ENCODE data around the gene MXI1.

MXI1 gene

DNA sequence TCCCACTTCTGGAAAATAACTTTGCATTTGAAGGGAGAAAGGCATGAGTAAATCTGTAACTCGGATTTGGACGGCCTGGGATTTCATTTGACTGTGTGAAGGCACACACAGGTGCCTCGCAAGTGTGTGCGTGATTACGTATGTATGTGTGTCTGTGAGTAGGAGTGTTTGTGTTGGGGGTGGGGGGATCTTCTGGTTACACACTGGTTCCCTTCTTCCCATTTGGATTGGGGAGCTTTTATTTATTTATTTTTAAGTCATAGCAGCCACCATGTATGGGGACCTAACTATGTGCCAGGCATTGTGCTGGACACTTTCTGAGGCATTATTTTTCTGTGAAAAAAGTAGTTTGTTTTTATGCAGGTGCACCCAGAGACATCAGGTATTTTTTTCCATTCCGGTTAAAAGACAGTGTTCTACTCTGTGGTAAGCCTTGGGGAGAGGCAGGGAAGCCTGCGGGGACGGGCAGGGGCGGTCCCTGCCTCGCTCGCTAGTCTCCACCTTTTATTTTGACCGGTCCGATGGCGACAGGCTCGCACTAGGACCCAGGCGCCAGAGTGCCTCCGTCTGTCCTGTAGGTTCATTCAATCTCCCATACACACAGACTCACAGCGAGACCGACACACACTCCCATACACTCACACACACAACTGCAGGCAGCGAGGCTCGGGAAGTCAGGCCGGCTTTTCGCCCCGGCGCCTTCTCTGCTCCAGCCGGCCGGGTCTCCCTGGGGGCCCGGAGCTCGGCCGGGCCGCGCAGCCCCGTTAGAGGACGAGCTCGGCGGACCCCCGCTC lies at the start of gene MXI1:
Gene MXI1, plus strand, starts transcription at position 595 of the 794 bp plus-strand sequence. CDS start 204 bp downstream, outside the sequence.
- DNase-seq: no peak

DNA sequence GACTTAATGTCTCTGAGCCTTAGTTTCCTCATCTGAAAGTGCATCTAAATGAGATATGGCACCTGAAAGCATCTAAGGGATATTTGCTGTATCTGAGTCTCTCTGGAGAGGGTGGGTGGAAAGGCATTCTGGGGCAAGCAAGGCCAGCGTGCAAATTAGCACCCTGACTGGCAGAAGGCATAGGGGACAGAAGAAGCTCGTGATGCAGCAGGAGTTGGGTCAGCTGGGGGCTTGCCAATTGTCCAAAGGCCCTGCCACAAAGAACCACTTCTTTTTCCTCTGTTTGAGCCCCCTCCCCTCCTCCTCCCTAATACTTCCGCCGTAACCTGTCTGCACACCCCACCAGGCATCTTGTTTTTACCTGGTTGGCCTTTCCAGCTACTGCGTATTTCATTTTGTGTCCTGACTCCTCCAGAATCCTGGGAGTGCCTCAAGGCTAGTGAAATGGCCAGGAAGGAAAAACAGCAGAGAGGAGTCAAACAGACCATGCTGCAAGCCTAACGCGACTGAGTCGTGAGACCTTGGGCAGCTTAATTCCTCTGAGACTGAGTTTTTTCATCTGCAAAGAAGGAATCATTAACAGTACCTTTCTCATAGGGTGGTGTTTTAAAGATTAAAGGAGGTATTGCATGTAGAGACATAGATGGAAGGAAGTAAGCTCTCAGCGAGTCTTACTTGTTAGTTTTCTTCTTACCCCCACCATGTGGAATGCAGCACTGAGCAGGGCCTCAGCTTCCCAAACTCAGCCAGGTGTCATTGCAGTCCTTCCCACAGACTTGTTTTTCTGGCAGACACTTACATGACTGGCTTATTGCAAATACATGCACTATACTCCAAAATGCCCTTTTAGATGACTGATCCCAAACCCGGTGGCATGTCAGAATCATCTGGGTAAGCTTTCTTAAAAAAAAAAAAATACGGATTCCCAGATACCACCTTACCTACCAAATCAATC lies 49.1 kb upstream of the MXI1 start:
- DNase-seq: no peak

DNA sequence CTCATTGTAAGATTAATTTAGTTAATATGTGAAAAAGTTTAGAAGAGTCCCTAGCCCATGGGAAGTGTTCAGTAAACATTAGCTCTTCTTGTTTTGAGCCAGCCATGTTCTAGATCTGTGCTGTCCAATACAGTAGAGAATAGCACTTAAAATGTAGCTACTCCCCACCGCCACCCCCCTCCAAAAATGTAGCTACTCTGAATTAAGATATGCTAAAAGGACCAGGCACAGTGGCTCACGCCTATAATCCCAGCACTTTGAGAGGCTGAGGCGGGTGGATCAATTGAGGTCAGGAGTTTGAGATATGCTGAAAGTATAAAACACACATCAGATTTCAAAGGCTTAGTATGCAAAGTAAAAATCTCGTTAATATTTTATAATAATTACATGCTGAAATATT lies 47.3 kb upstream of the MXI1 start:
- no peak for DNase-seq

DNA sequence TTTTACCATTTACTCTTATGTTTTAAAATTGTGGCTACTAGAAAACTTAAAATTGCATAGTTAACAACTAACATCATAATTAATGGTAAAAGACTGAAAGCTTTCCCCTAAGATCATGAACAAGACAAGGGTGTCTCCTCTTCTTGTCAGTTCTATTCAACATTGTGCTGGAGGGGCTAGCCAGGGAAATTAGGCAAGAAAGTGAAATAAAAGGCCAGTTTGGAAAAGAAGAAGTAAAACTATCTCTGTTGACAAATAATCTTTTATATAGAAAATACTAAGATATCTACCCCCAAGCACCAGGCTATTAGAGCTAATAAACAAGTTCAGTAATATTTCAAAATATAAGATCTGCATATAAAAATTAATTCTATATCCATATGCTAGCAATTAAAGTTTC lies 46.9 kb upstream of the MXI1 start:
- DNase-seq: no peak

DNA sequence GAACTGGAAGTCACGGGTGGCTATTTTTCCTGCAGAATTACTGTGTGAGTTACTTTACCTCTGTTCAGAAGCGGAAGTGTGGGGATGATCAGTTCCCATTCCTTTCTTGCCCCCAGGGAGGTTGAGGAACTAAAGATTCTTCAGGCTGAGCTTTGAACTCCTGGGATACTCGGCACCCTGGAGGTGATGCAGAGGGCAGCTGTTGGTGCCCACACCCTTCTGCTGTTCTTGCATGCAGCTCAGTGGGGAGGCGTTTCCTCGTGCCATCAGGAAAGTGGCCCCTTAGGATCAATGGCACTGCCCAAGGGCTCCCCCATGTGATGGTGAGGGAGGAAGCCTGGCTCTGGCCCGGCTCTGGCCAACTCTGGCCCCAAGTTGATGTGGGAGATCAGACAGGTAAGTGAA lies 44.7 kb upstream of the MXI1 start:
- no peak for DNase-seq

DNA sequence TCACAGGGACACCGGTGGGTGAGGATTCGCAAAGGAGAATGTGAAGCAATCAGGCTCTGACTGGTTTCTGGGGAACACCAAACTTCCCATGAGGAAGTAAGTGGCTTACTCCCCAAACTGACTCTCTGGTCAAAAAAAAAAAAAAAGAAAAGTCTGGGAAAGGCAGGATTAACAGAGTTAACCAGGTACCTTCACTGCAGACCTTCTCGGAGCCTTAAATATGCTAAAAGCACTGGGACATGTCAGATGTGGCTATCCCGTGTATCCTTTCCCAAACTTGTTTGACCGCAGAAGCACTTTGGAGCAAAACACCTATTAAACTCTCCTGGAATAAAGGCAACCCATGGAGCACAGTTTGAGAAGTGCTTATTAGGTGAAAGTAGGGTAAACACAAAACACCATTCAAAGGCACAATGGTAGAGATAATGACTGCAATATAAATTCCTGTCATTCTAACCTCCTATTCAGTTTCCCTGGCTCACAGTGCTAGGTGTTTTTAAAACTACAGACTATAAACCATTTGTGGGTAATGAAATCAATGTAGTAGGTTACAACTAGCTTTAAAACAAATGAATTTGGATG lies 44.1 kb upstream of the MXI1 start:
- DNase-seq: no peak

DNA sequence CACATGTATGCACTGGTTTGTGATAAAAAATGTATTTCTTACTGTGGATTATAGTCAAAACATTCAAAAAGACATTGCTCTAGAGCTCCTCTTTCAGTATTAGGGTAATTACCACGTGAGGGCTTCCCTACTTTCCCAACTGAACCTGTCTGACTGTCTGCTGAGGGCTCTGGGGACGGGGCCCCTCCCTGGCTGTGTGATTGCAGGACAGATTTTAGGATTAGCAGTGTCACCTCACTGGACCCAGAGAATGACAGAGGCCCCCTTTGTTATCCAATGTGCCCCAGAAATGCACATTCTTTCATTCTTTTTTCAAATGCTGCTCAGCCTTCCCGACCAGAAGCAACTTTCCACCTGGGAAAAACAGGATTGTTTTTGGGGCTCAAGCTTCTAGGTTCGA lies 43.6 kb upstream of the MXI1 start:
- no peak for DNase-seq

DNA sequence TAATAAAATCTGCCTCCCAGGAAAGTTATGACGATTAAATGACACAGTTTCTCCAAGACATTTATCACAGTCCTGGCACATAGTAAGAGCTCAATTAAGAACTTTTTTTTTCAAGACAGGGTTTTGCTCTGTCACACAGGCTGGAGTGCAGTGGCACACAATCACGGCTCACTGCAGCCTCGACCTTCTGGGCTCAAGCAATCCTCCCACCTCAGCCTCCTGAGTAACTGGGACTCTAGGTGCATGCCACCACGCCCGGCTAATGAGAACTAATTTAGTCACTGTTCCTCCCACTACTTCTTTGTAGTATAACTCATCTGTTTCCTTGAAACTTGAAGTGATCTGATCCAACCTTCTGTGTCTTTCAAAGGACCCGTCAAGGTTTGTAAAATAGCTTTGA lies 42.2 kb upstream of the MXI1 start:
- no peak for DNase-seq

DNA sequence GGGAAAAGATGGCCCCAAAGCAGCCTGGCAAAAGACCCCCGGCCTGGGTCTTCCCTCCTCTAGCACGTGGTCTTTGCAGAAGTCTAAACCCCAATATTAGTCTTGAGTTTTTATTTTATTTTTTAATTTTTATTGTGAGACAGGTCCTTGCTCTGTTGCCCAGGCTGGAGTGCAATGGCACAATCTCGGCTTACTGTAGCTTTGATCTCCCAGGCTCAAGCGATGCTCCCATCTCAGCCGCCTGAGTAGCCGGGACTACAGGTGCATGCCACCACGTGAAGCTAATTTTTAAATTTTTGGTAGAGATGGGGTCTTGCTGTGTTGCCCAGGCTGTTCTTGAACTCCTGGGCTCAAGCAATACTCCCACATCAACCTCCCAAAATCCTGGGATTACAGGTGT lies 40.3 kb upstream of the MXI1 start:
- DNase-seq: no peak

DNA sequence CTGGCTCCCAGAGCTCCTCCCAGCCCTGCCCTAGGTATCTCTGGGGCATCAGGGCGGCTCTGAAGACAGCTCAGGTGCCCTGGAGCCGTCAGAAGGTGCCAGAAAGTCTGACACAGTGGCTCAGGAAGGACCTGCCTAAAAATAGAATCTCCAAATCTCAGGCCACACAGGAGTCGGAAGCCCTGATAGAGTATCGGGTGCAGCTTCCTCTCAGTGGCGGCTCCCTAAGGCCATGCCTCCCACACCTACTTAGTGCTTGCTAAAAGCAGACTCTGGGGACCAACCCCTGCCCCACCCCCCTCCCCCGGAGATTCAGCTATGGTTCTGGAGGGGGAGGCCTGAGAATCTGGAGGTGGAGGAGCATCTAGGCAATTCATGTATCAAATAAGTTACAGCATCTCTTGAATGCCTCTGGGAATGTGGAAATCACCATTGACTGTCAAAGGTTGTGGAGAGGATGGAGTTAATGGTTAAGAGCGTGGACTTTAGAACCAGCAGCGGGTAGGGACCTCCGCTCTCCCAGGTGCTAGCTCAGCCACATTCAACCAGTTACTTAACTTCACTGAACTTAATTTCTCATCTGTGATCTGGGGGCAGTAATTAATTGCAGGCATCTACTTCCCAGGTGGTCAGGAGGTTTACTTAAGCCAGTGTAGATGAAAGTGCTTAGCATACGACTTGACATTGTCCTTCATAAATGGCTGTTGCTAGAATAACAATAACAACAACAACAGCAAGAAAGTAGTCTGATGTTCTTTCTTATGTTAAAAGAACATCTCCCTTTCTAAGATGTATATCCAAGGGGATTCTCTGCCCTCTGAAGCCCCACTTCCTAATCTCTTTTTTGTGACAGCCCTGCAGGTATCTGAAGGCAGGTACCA lies 38.6 kb upstream of the MXI1 start:
- DNase-seq: no peak

DNA sequence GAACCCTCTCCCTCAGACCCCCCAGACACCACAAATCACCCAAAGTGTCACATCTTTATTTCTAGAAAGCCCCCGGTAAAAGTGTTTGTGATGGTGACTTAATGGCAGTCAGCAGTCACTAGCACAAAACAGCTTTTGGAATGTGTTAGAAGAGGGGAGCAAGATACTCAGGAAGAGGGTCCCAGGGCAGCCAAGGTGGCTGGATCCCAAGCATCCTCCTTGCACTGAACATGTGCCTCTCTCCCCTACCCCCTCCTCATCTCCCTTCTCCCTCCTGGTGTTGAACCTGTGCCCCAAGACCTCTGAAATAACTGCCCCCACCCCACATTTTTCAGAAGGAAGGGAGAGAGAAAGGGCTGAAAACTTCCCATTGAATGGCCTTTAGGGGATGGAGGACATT lies 37.8 kb upstream of the MXI1 start:
- DNase-seq: no peak

DNA sequence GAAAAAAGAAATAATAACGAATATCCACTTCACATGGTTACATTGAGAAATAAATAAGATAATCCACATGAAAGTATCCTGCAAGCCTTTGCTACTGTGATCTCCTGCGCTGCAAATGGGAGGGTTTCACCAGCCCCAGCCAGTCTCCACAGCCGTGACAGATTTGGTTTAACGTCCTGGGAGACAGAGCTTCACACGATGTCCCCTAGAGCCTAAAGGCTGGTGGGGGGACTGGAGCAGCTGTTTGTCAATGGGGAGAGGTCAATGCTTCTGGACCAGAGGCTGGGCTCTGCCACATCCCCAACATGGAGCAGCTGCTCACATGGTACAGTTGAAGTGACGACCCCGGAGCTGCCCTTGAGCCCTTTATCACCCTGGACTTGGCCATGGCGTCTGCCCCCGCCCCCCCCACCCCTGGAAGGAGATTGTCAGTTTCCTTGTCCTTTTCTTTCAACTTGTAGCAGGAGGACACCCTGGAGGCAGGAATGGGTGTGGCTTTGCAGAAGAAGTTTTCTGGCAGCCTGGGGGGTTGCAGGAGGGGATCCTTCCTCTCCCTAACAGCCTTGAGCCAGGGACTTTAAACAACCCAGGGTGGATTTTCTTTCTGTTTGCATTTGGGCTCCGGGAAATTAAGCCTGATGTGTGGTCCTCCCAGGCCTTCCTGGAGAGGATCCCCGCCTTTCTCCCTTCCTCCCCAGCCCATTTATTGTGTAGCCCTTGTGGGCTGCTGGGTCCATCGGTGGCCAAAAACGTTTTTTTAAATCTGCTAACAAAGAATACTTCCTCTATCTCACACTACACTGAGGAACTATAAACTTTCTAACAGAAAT lies 37.0 kb upstream of the MXI1 start:
- DNase-seq: no peak

DNA sequence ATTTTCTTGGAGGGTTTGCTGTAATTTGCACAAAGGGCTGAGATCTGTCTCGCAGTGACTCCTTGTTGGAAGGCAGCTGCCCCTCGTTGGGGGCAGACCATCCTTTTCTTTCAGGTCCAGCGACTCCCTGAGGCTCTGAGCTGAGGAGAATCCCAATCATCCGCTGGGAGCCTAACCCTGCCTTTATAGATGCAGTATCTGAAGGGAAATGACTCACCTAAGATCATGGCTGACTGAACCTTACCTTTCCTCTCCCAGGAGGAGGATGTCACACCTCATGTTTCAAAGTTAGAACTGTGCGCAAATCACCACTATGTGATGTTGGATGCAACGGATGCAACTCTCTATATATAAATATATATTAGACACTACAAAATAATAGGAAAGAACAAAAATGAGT lies 36.4 kb upstream of the MXI1 start:
- DNase-seq: no peak

DNA sequence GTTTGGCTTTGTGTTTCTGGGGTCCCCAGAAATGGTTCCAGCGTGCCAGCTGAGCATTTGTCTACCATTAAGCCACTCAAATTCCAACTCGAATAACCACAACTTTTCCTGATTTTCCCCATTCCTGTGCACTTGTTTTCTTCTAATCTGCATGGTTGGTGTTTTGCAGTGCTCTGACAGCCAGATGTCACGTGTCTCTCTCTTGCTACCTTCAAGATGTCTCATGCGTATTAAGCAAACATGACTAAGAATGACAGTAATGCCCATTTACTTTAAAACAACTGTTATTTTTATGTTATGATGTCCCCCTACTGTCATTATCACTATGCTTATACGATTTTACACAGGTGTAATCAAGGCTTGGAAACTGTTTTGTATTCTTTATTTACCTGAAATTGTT lies 35.2 kb upstream of the MXI1 start:
- no peak for DNase-seq

DNA sequence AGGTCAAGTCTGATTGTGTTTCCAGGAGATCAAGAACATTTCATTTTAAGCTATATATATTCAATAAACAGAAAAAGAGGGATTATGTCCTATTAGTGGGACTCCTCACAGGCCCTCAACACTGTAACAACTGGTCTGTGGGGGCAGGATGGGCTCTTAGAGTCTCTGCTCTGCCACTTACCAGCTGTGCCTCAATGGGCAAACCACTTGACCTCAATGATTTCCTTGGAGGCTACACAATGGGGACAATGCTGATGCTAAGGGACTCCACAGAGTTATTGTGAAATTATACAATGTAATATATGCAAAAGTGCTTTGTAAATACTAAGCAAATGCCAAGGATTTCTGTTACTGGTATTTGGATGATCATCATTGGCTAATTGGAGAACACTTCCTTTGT lies 33.2 kb upstream of the MXI1 start:
- DNase-seq: no peak

DNA sequence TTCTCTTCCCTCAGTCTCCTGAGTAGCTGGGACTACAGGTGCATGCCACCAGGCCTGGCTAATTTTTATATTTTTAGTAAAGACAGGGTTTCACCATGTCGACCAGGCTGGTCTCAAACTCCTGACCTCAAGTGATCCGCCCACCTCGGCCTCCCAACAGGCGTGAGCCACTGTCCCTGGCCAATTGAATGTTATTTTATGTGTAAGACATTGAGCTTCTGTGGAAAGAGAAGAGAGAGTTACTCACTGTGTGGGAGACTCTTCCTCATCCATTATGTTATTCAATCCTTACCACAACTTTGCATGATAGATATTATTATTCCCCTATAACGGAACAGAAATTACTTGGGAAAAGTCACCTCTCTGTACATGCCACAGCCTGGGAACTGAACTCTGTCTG lies 32.6 kb upstream of the MXI1 start:
- no peak for DNase-seq

DNA sequence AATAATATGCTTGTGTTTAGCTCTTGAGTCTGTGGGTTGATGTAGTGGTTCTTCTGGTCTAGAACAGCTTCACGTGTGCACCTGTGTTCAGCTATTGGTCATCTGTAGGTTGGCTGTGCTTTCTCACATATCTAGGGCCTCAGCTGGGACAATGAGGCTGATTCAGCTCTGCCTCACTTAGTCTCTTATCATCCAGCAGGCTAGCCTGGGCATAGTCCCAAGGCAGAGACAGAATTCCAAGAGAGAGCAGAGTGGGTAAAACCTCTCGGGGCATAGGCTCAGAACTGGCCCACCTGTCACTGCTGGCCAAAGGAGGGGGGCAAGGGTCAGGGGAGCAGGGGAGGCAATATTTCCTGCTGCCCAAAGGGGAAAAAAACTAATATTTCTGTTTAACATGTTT lies 32.0 kb upstream of the MXI1 start:
- no peak for DNase-seq

DNA sequence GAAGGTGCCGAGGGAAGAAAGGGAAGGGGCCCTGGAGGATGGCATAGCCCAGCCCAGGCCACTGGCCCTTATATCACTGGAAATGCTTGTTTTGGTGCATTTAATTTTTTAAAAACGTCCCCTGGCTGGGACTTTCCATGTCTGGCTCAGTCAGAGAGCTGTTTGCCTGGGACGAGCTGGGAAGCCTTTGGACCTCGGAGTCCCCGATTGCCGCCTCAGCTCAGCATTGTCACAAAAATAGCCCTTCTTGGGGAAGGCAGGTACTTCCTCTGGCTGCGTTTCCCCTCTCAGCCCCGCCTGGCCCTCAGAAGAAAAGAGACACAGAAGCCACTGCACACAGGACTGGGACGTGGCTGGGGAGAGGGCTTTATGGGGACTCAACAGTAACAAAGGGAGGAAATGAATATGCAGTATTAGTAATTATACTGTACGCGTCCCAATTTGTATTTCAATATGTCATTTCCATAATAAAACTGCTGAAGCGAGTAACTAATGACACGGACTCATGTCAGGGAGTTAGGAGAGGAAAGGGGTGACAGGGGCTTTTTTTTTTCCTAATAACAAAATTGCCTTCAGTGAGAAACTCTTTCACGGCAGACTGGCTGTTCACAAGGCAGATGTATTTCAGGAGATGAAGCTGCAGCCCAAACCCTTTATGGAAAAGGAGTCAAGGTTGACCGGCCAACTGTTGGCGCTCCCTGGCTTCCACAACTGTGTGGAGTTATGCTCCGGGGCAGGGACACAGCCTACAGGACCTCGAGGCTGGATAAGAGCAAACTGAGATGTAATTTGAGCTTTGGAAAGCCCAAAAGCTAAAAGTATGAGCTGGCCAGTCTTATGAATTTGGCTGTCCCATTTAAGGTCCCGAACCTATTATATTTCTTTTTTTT lies 31.0 kb upstream of the MXI1 start:
- DNase-seq: no peak

DNA sequence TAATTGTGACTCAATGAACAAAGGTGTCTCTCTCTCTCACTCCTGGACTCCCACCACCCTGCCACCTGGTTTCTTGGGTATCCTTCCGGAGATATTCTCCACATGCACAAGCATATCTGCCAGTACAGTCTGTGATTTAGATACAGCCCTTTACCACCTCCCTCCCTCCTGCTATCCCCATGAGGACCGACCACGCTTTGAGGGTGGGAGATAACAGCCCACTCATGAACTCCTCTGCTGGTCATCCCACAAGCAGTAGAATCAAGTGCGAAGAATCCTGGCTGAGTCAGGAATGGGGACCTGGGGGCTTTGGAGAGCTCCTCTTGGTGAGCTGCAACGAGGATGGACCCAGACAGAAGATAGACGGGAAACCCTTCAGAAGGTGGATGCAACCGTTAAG lies 28.2 kb upstream of the MXI1 start:
- no peak for DNase-seq

DNA sequence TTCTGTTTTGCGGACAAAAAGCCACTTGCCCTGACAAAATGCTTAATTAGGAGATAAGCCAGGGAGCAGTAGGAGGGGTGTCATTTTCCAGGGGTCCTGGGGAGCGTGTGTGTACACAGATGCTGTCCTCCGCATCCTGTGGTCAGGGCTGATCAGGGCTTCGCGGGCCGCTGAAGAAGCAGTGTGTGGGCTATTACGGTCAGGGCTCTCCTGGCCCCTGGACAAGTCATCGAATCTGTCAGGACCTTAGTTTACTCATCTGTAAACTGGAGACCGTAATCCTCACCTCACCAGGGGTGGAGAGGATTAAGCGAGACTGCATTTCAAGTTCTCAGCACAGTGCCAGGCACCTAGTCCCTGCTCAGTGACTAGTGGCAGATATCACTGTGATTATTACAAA lies 26.0 kb upstream of the MXI1 start:
- DNase-seq: no peak

DNA sequence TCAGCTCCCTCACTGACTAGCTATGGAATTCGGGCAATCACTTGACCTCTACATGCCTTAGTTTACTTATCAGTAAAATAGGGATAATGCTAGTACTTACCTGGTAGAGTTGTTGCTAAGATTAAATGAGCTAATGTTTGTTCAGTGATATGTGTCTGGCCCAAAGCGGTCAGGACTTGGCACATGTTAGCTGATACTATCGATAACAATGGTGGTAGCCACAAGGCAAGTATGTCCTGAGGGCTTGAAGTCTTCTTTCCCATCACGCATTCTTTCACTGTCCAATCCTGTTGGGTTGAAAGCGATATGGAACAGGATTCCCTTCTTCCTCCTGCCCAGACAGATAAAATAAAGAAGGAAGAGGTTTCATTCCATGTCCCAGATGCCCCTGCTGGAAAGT lies 25.5 kb upstream of the MXI1 start:
- DNase-seq: no peak

Measured in NCI-H1436 (cell line).